Measurements from ENCODE around the gene FGB.

GRCh38 chr4:154565704-154566103 lies 2.9 kb downstream of the FGB start:
- no peak for TF ChIP-seq POLR2A (IDR thresholded peaks at IDR 0.05; ENCODE audit: low read length)
- TF ChIP-seq GATA1 (IDR thresholded peaks at IDR 0.05; ENCODE audit: low read depth, low read length) = no peak

All from erythroblast (primary cell).